GM19324 (cell line): Measurements from ENCODE around the gene TMEM53.
A peak's percentile ranks its signal among the peaks of the same experiment; 100 is the strongest.

Experiments used
- ATAC-seq: cut with Tn5 transposase; IDR thresholded peaks from one replicate; pipeline ENCODE4 v1.9.1; 2021; ENCODE audit warnings: mild to moderate bottlenecking, moderate library complexity; ENCODE audit not compliant: unreplicated experiment, low FRiP score

TMEM53 gene

GRCh38 chr1:44674113-44675000 lies at the start of gene TMEM53, which contains the start of gene ARMH1:
TSS of gene TMEM53 (minus strand) at chr1:44674481. CDS start at chr1:44674391, 90 bp downstream.
TSS of gene ARMH1 (plus strand) at chr1:44674714. CDS start at chr1:44689698, 14,984 bp downstream.
- ATAC-seq: peak; percentile 94

- peak; percentile 34 for ATAC-seq
Measured at GRCh38 chr1:44723496-44724295, 49.4 kb upstream of the TMEM53 start.

- ATAC-seq: no peak
Measured at GRCh38 chr1:44723064-44723463, 48.8 kb upstream of the TMEM53 start.

GRCh38 chr1:44721485-44722361 lies 47.4 kb upstream of the TMEM53 start:
- peak; percentile 72 for ATAC-seq

- ATAC-seq: no peak
Measured at GRCh38 chr1:44720281-44720680, 46.0 kb upstream of the TMEM53 start.

GRCh38 chr1:44719318-44719717 lies 45.0 kb upstream of the TMEM53 start:
- ATAC-seq: no peak

GRCh38 chr1:44718091-44718490 lies 43.8 kb upstream of the TMEM53 start:
- no peak for ATAC-seq

GRCh38 chr1:44717653-44718052 lies 43.4 kb upstream of the TMEM53 start:
- no peak for ATAC-seq

- ATAC-seq: no peak
Measured at GRCh38 chr1:44717156-44717555, 42.9 kb upstream of the TMEM53 start.

- ATAC-seq: no peak
Measured at GRCh38 chr1:44714944-44715571, 40.8 kb upstream of the TMEM53 start.

GRCh38 chr1:44714532-44714931 lies 40.3 kb upstream of the TMEM53 start:
- no peak for ATAC-seq

GRCh38 chr1:44713321-44713781 lies 39.1 kb upstream of the TMEM53 start:
- ATAC-seq: no peak

- ATAC-seq: no peak
Measured at GRCh38 chr1:44707959-44708831, 33.9 kb upstream of the TMEM53 start.

- no peak for ATAC-seq
Measured at GRCh38 chr1:44707112-44707881, 33.0 kb upstream of the TMEM53 start.

- ATAC-seq: no peak
Measured at GRCh38 chr1:44705938-44706337, 31.7 kb upstream of the TMEM53 start.

GRCh38 chr1:44705470-44705869 lies 31.2 kb upstream of the TMEM53 start:
- no peak for ATAC-seq

- ATAC-seq: no peak
Measured at GRCh38 chr1:44701141-44701573, 26.9 kb upstream of the TMEM53 start.

- no peak for ATAC-seq
Measured at GRCh38 chr1:44700573-44700972, 26.3 kb upstream of the TMEM53 start.
